HCT116 (cell line): ENCODE measurements around the gene DNAJC5. TPM values are rescaled to one million over a fixed set of nuclear protein-coding genes. Genes with fewer than 3 reads are reported as not detected.

ENCODE experiments used
- ATAC-seq: fragments of 200-7000 bp; cut with Tn5 transposase; 2 replicates; pipeline ENCODE4 v1.9.1; 2020; ENCODE audit warnings: mild to moderate bottlenecking, moderate library complexity
- BruUV-seq: library from RNA; stranded (reverse); fragments of 400-500 nt; replicated peaks from 2 replicates; lab custom pipeline; 2021; lab: Mats Ljungman, UMichigan
- CTCF ChIA-PET: fragments of 300-600 bp; sonication (Branson Sonifier 250); formaldehyde crosslinking; loops from one replicate; lab custom pipeline; 2021; ENCODE audit warnings: antibody characterized with exemption; lab: Charles Lee
- POLR2A ChIA-PET: fragments of 300-600, 350-600 bp; sonication (Branson Sonifier 250); formaldehyde crosslinking; loops from one replicate; lab custom pipeline; 2021; ENCODE audit warnings: antibody characterized with exemption; lab: Charles Lee
- RAD21 ChIA-PET, 2 experiments: fragments of 300-600 bp; sonication (Branson Sonifier 250); formaldehyde crosslinking; loops; one replicate each; lab custom pipeline; 2023; ENCODE audit warnings: low total read pairs in 2 of 2; ENCODE audit not compliant: uncharacterized antibody in 2 of 2, unreplicated experiment in 2 of 2, low non-redundant PET in 1 of 2; lab: Charles Lee
- DNase-seq: peaks from one replicate; pipeline ENCODE4 v3.0.0-alpha.2; 2010; ENCODE audit warnings: low read depth, low spot score
- H2AFZ ChIP-seq: fragments of 200-600 bp; shearing (Covaris generic), sonication (generic); 2 replicates; pipeline ENCODE4 v1.6.1; 2017; ENCODE audit warnings: low read depth, mixed run types, mixed read lengths, antibody characterized with exemption, low read length; ENCODE audit not compliant: poor library complexity, severe bottlenecking
- H3K27ac ChIP-seq: 2 replicates; pipeline ENCODE4 v1.5.1; 2012; ENCODE audit warnings: low read depth, low read length
- H3K27me3 ChIP-seq: fragments of 200-600 bp; sonication (generic); 2 replicates; pipeline ENCODE4 v1.6.1; 2016; ENCODE audit warnings: mixed run types, low read length, mixed read lengths; ENCODE audit not compliant: insufficient read depth
- H3K36me3 ChIP-seq, 2 experiments: fragments of 200-500 bp in 1 of 2; fragments of 200-600 bp in 1 of 2; sonication (Bioruptor generic) in 1 of 2; sonication (generic) in 1 of 2; 2 replicates each; pipeline versions ENCODE4 v1.5.1 to v1.6.1; 2014 to 2016; ENCODE audit warnings: low read length in 2 of 2, inconsistent platforms in 1 of 2, mixed read lengths in 1 of 2, mixed run types in 1 of 2; ENCODE audit not compliant: insufficient read depth in 2 of 2, control insufficient read depth in 1 of 2
- H3K4me1 ChIP-seq, 2 experiments: fragments of 200-600 bp in 1 of 2; sonication (generic) in 1 of 2; 2 replicates each; pipeline versions ENCODE4 v1.5.1 to v1.6.1; 2012 to 2017; ENCODE audit warnings: low read length in 2 of 2, inconsistent platforms in 1 of 2, mild to moderate bottlenecking in 1 of 2, mixed read lengths in 1 of 2, mixed run types in 1 of 2, moderate library complexity in 1 of 2; ENCODE audit not compliant: insufficient read depth in 2 of 2, control insufficient read depth in 1 of 2
- H3K4me2 ChIP-seq: fragments of 200-600 bp; sonication (generic); 2 replicates; pipeline ENCODE4 v1.6.1; 2017; ENCODE audit warnings: mixed run types, low read length, mixed read lengths
- H3K4me3 ChIP-seq, 2 experiments: fragments of 200-600 bp in 1 of 2; sonication (generic) in 1 of 2; replicated peaks in 1 of 2; 2 replicates each; pipeline ENCODE4 v1.5.1; 2011 to 2016; ENCODE audit warnings: low read length in 2 of 2, control low read depth in 1 of 2, low read depth in 1 of 2, mild to moderate bottlenecking in 1 of 2, mixed read lengths in 1 of 2, mixed run types in 1 of 2
- H3K79me2 ChIP-seq: fragments of 200-600 bp; sonication (generic); 2 replicates; pipeline ENCODE4 v1.6.1; 2017; ENCODE audit warnings: mild to moderate bottlenecking, mixed run types, low read length, moderate library complexity, mixed read lengths; ENCODE audit not compliant: insufficient read depth
- H3K9ac ChIP-seq: fragments of 200-600 bp; sonication (generic); 2 replicates; pipeline ENCODE4 v1.6.1; 2016; ENCODE audit warnings: low read length, mixed read lengths
- H3K9me2 ChIP-seq: fragments of 200-600 bp; sonication (generic), shearing (Covaris generic); 2 replicates; pipeline ENCODE4 v1.6.1; 2017; ENCODE audit warnings: mixed run types, mild to moderate bottlenecking, moderate library complexity; ENCODE audit not compliant: insufficient read depth
- H3K9me3 ChIP-seq, 2 experiments: fragments of 200-500 bp in 1 of 2; fragments of 200-600 bp in 1 of 2; sonication (Bioruptor generic) in 1 of 2; sonication (generic) in 1 of 2; 2 replicates each; pipeline ENCODE4 v1.6.1; 2014 to 2017; ENCODE audit warnings: low read length in 2 of 2, mixed read lengths in 2 of 2, inconsistent platforms in 1 of 2, low read depth in 1 of 2, mild to moderate bottlenecking in 1 of 2, mixed run types in 1 of 2, moderate library complexity in 1 of 2; ENCODE audit not compliant: control insufficient read depth in 1 of 2, insufficient read depth in 1 of 2
- H4K20me1 ChIP-seq: fragments of 200-600 bp; sonication (generic), shearing (Covaris generic); 2 replicates; pipeline ENCODE4 v1.6.1; 2017; ENCODE audit warnings: mixed run types, mild to moderate bottlenecking, moderate library complexity; ENCODE audit not compliant: insufficient read depth
- CEBPB ChIP-seq: IDR thresholded peaks from 2 replicates; pipeline ENCODE4 v1.6.1; 2012; ENCODE audit warnings: low read depth
- EZH2 ChIP-seq: fragments of 200-600 bp; sonication (generic); IDR thresholded peaks from 2 replicates; pipeline ENCODE4 v1.6.1; 2017; ENCODE audit warnings: antibody characterized with exemption, mixed run types
- FOSL1 ChIP-seq: IDR thresholded peaks from 2 replicates; pipeline ENCODE4 v1.6.1; 2012; ENCODE audit warnings: low read depth
- JUND ChIP-seq: IDR thresholded peaks from 2 replicates; pipeline ENCODE4 v1.6.1; 2012
- POLR2A ChIP-seq: IDR thresholded peaks from 2 replicates; pipeline ENCODE4 v1.7.0; 2011; ENCODE audit warnings: borderline replicate concordance; ENCODE audit not compliant: insufficient read depth, insufficient read length; ENCODE audit errors: extremely low read depth
- SIN3A ChIP-seq: IDR thresholded peaks from 2 replicates; pipeline ENCODE4 v1.6.1; 2012; ENCODE audit warnings: low read depth
- TCF7L2 ChIP-seq: IDR thresholded peaks from 2 replicates; pipeline ENCODE4 v1.7.0; 2011; ENCODE audit warnings: borderline replicate concordance, inconsistent platforms; ENCODE audit not compliant: insufficient read depth, insufficient read length; ENCODE audit errors: extremely low read depth
- ZFX ChIP-seq: fragments of 450-650 bp; IDR thresholded peaks from 2 replicates; pipeline ENCODE4 v1.6.1; 2017
- ZNF274 ChIP-seq: fragments of 200-500 bp; sonication (Bioruptor generic); IDR thresholded peaks from 2 replicates; pipeline ENCODE4 v1.6.1; 2014; ENCODE audit warnings: mild to moderate bottlenecking, low read depth, low read length, inconsistent platforms
- intact Hi-C: fragments of 100-400 bp; cut with micrococcal nuclease; formaldehyde crosslinking; loops from 2 replicates; pipeline ENCODE4 v1.10.0; 2022
- total RNA-seq: library from RNA; stranded (reverse); gene quantifications from one replicate; pipeline ENCODE4 v1.2.1, GENCODE V29; 2021; ENCODE audit not compliant: unreplicated experiment
- TF ChIP-seq, protein P1 (sequence below): IDR thresholded peaks from 2 replicates; pipeline ENCODE4 v1.6.1; 2011; ENCODE audit warnings: mild to moderate bottlenecking, low read length, moderate library complexity; ENCODE audit not compliant: insufficient replicate concordance; ENCODE audit errors: extremely low read depth
- TF ChIP-seq, protein P2 (sequence below): IDR thresholded peaks from 2 replicates; pipeline ENCODE4 v1.6.1; 2012
- TF ChIP-seq, protein P3 (sequence below): IDR thresholded peaks from 2 replicates; pipeline ENCODE4 v1.6.1; 2012; ENCODE audit warnings: low read depth
- TF ChIP-seq, protein P4 (sequence below): IDR thresholded peaks from 2 replicates; pipeline ENCODE4 v1.6.1; 2012

Gene DNAJC5
- total RNA-seq, 1 experiment from 2014 or later = 38.3 TPM

DNA sequence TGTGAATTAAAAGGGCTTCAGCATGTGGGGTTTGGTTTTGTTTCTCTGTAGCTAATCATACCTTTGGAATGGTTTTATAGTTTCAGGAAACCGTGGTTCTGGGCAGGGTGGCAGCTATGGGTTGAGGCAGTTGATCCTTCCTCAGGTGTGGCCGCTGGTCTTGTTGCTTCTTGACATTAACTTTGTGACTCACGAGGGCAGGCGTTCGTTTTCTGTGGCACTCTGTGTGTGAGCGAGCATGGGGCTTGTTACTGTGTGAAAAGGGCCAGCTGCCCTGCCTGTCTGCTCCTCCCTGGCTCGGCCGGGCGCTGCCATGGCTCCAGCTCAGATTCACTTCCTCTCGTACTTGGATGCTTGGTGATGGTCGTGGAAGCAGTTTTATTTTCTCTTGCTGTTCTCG is 16.2 kb downstream of the DNAJC5 start:
- Histone ChIP-seq H3K4me2 (peak overlapping the region; percentile 28), H3K36me3 (no peaks in the 10 kb centered on the region), H4K20me1 (no peaks in the 10 kb centered on the region; the same call in 1 of the 2 replicates), H3K79me2 (peaks cover 97% of the 10 kb centered on the region), H3K9me3 (no peaks in the 10 kb centered on the region), H3K9me2 (no peaks in the 10 kb centered on the region), H2AFZ (no peak overlapping the region), H3K27ac (peak overlapping the region; percentile 22; the same call in 1 of the 2 replicates), H3K4me1 (peaks cover 4 to 38% of the 10 kb centered on the region in 2 experiments; a peak in 3 of 4 replicates), H3K4me3 (no peak overlapping the region), H3K9ac (peak overlapping the region; percentile 18; the same call in 1 of the 2 replicates), H3K27me3 (no peaks in the 10 kb centered on the region)
- DNase-seq = peak; percentile 12
- TF ChIP-seq, protein P1, sequence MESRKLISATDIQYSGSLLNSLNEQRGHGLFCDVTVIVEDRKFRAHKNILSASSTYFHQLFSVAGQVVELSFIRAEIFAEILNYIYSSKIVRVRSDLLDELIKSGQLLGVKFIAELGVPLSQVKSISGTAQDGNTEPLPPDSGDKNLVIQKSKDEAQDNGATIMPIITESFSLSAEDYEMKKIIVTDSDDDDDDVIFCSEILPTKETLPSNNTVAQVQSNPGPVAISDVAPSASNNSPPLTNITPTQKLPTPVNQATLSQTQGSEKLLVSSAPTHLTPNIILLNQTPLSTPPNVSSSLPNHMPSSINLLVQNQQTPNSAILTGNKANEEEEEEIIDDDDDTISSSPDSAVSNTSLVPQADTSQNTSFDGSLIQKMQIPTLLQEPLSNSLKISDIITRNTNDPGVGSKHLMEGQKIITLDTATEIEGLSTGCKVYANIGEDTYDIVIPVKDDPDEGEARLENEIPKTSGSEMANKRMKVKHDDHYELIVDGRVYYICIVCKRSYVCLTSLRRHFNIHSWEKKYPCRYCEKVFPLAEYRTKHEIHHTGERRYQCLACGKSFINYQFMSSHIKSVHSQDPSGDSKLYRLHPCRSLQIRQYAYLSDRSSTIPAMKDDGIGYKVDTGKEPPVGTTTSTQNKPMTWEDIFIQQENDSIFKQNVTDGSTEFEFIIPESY = no peak
- TF ChIP-seq JUND (no peak), TCF7L2 (no peak), CEBPB (no peak), EZH2 (no peak)
- TF ChIP-seq, protein P2, sequence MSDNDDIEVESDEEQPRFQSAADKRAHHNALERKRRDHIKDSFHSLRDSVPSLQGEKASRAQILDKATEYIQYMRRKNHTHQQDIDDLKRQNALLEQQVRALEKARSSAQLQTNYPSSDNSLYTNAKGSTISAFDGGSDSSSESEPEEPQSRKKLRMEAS = peak; percentile 14; the same call in 1 of the 2 replicates
- ChIA-PET CTCF (no interaction called here), POLR2A (no interaction called here), RAD21 (no interaction called here)
- no TSS peak for BruUV-seq
- 0 out of 2 replicates have a peak, but pooled peaks have one; percentile 35 for ATAC-seq
- intact Hi-C loops = no loop called here

DNA sequence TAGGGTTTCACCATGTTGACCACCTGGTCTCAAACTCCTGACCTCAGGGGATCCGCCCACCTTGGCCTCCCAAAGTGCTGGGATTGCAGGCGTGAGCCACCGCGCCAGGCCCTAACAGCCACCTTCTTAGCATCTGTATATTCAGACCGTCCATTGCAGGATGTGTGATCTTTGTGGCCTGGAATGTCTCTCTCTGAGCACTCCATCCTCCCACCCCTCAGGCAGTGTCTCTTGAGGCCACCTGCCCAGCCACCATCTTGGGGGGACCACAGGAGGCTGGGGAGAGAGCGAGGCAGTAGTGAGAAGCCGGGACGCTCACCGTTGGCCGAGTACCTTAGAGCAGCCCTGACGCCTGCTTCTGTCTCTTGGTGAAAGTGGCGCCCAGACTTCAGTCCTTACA is 18.8 kb downstream of the DNAJC5 start:
- H3K79me2 ChIP-seq = peaks cover 92% of the 10 kb centered on the region
- peaks cover 4 to 11% of the 10 kb centered on the region in 2 experiments; a peak in 1 of 4 replicates for H3K36me3 ChIP-seq
- DNase-seq (no peak), ATAC-seq (no peak)
- intact Hi-C loops = no loop called here
- no peak overlapping the region for H3K4me3 ChIP-seq
- CTCF ChIA-PET = no interaction called here
- H3K9me2 ChIP-seq = no peaks in the 10 kb centered on the region
- H3K27ac ChIP-seq = no peak overlapping the region
- H2AFZ ChIP-seq = no peak overlapping the region
- no peaks in the 10 kb centered on the region; the same call in 1 of the 2 replicates for H4K20me1 ChIP-seq
- H3K9me3 ChIP-seq = no peaks in the 10 kb centered on the region
- POLR2A ChIA-PET = no interaction called here
- RAD21 ChIA-PET = no interaction called here
- H3K4me1 ChIP-seq = peaks cover 4 to 21% of the 10 kb centered on the region in 2 experiments; a peak in 3 of 4 replicates
- BruUV-seq = no TSS peak
- H3K4me2 ChIP-seq = no peak overlapping the region
- H3K9ac ChIP-seq = no peak overlapping the region
- no peaks in the 10 kb centered on the region for H3K27me3 ChIP-seq
- TF ChIP-seq ZNF274 (no peak), POLR2A (no peak), FOSL1 (no peak), JUND (no peak), TCF7L2 (no peak), ZFX (no peak), SIN3A (no peak)
- TF ChIP-seq, protein P3, sequence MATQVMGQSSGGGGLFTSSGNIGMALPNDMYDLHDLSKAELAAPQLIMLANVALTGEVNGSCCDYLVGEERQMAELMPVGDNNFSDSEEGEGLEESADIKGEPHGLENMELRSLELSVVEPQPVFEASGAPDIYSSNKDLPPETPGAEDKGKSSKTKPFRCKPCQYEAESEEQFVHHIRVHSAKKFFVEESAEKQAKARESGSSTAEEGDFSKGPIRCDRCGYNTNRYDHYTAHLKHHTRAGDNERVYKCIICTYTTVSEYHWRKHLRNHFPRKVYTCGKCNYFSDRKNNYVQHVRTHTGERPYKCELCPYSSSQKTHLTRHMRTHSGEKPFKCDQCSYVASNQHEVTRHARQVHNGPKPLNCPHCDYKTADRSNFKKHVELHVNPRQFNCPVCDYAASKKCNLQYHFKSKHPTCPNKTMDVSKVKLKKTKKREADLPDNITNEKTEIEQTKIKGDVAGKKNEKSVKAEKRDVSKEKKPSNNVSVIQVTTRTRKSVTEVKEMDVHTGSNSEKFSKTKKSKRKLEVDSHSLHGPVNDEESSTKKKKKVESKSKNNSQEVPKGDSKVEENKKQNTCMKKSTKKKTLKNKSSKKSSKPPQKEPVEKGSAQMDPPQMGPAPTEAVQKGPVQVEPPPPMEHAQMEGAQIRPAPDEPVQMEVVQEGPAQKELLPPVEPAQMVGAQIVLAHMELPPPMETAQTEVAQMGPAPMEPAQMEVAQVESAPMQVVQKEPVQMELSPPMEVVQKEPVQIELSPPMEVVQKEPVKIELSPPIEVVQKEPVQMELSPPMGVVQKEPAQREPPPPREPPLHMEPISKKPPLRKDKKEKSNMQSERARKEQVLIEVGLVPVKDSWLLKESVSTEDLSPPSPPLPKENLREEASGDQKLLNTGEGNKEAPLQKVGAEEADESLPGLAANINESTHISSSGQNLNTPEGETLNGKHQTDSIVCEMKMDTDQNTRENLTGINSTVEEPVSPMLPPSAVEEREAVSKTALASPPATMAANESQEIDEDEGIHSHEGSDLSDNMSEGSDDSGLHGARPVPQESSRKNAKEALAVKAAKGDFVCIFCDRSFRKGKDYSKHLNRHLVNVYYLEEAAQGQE = no peak
- TF ChIP-seq, protein P4, sequence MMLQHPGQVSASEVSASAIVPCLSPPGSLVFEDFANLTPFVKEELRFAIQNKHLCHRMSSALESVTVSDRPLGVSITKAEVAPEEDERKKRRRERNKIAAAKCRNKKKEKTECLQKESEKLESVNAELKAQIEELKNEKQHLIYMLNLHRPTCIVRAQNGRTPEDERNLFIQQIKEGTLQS = no peak
- TF ChIP-seq, protein P2 = no peak
